ENCODE measurements around the gene MBLAC1.

MBLAC1 gene

DNA sequence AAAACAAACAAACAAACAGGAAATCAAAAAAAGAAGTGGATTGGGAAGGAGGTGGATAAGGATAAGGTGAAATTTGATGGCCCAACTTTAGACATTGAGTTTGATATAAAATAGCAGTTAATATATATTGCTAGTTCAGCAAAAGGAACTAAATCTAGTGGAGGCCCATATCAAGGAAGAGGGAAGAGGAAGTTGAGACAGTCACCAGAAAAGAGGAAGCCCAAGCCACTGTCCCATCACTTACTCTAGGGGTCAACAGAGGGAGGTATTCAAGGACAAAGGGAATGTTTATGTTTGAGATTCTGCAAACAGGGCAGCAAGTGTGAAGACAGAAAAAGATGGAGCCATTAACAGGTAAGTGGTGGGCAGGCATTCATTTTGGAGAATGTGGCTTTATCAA lies 25.6 kb downstream of the MBLAC1 start:
- TF ChIP-seq, protein P1, sequence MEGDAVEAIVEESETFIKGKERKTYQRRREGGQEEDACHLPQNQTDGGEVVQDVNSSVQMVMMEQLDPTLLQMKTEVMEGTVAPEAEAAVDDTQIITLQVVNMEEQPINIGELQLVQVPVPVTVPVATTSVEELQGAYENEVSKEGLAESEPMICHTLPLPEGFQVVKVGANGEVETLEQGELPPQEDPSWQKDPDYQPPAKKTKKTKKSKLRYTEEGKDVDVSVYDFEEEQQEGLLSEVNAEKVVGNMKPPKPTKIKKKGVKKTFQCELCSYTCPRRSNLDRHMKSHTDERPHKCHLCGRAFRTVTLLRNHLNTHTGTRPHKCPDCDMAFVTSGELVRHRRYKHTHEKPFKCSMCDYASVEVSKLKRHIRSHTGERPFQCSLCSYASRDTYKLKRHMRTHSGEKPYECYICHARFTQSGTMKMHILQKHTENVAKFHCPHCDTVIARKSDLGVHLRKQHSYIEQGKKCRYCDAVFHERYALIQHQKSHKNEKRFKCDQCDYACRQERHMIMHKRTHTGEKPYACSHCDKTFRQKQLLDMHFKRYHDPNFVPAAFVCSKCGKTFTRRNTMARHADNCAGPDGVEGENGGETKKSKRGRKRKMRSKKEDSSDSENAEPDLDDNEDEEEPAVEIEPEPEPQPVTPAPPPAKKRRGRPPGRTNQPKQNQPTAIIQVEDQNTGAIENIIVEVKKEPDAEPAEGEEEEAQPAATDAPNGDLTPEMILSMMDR (conservative IDR thresholded peaks at IDR 0.05; ENCODE audit: low read length), result no peak
- H3K4me3 ChIP-seq (ENCODE audit: low read length), result no peak overlapping the region
- no peak for DNase-seq (ENCODE audit: low read depth)

GRCh38 chr7:100152937-100153666 lies 26.3 kb downstream of the MBLAC1 start:
- DNase-seq (ENCODE audit: low read depth), result no peak
- TF ChIP-seq, protein P1 (conservative IDR thresholded peaks at IDR 0.05; ENCODE audit: low read length), result no peak
- no peak overlapping the region for H3K4me3 ChIP-seq (ENCODE audit: low read length)

DNA sequence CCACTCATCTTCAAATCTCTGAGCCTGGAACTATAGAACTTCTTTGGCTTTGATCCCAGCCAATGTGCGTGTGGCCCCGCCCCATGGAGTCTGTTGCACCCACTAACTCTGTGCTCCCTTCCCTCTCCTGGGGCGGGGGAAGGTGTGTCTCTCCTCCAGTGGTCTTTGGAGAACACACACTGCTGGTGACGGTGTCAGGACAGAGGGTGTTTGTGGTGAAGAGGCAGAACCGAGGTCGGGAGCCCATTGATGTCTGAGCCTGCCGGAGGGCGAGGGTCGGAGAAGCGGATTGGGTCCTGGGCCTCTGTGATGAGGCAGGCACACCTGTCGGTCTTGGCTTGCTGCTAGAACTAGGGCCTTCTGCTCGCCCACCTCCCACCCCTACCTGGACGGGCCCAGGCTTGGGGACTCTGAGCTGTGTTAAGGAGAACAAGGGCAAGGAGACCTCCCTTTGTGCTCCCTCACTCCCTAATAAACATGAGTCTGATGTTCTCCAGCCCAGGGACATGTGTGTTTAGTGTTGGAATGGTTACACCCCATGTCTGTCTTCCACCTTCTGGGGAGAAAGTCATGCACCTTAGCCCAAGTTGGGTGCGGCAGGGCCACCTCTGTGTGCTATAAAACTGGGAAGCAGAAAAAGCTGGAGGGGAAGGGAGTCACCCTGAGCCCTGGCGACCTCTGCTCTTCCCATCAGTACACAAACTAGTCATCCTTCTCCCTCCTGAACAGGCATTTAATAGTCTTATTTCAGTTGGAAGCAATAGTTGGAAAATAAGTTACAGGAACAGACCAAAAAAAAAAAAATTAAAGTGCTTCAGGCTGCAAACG lies 27.2 kb downstream of the MBLAC1 start:
- TF ChIP-seq, protein P1 (conservative IDR thresholded peaks at IDR 0.05; ENCODE audit: low read length), result no peak
- H3K4me3 ChIP-seq (ENCODE audit: low read length), result no peak overlapping the region
- DNase-seq (ENCODE audit: low read depth), result no peak

DNA sequence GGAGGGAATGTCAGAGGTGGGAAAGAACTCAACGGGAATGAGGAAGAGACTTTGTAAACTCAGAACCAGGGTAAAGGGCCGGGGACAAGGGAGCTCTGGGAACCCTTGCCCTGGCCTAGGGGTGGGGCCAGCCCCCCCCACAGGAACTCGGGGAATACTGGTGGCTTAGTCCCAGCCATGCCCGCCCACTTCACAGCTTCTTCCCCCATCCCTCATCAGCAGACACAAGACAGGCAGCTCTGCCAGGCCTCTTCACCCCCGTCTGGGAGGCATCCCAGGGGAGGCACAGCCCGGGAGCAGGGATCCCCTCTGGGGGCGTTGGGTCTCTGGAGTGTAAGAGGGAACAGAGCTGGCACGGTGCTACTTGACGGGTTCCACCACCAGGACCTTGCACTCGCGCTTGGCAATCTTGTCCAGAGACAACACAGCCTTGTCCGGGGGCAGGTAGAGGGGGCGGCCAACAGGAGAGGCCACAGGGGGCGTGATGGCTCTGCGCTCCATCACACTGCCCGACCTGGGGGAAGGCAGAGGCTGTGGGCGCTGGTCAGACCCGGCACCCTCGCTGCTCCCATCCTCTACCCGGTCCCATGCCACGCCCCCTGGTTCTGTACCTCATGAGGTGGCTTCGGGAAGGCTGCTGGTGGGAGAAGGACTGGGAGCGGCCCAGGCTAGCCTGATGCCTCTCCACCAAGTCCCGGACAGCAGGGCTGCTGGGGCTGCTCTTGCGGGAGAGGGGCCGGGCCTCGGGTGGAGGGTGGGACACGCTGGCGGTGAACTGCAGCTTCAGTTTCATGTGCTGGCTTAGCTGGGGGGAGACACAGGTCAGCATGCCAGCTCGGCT lies 28.1 kb downstream of the MBLAC1 start:
- H3K4me3 ChIP-seq (ENCODE audit: low read length), result no peak overlapping the region
- TF ChIP-seq, protein P1 (conservative IDR thresholded peaks at IDR 0.05; ENCODE audit: low read length), result no peak
- DNase-seq (ENCODE audit: low read depth), result no peak

DNA sequence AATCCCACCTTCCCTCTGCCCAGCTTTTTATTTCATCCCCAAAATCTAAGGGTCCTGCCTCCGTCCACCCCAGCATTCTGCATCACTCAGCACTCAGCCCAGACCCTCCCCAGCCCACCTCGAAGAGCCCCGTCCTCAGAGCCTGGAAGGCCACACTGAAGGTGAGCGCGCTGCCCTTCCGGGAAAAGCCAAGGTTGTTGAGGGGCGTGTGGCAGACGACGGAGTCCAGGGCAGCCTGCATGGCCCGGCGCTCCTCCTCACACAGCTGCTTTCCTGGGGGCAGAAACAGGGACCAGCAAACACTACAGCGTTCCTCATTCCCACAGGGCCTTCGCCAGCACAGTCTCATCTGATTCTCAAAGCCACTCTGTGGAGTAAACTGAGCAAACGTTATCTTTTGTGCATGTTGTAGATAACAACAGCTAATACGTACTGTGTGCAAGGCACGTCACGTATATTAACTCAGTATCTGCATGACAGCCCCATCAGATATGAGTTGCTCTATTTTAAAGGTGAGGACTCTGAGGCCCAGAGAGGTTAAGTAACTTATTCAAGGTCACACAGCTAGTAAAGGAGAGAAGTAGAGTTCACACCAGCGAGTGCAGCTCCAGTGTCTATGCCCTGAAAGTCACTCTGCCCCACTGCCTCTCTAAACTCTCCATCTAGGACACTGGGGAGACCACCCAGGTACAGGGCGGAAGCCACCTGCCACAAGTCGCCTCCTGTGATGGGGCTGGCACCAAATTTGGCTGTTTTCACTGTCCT lies 29.0 kb downstream of the MBLAC1 start:
- H3K4me3 ChIP-seq (ENCODE audit: low read length), result no peak overlapping the region
- TF ChIP-seq, protein P1 (conservative IDR thresholded peaks at IDR 0.05; ENCODE audit: low read length), result no peak
- no peak for DNase-seq (ENCODE audit: low read depth)

- no peak for DNase-seq (ENCODE audit: low read depth)
- H3K4me3 ChIP-seq (ENCODE audit: low read length), result peak overlapping the region; percentile 69; the same call in 1 of the 2 replicates
- TF ChIP-seq, protein P1 (conservative IDR thresholded peaks at IDR 0.05; ENCODE audit: low read length), result no peak
Measured at GRCh38 chr7:100156331-100157068, 29.7 kb downstream of the MBLAC1 start.

All from AG10803 (cell line).